CD4-positive, alpha-beta T cell (primary cell): Measurements from ENCODE around the gene CDK6. TPM values are rescaled to one million over a fixed set of nuclear protein-coding genes. Genes with fewer than 3 reads are reported as not detected.

Source experiments
- ATAC-seq: fragments of 200-7000 bp; cut with Tn5 transposase; one replicate; pipeline ENCODE4 v1.10.0; 2022; ENCODE audit warnings: mild to moderate bottlenecking; ENCODE audit not compliant: poor library complexity
- CTCF ChIA-PET: fragments of 350-600 bp; sonication (Branson Sonifier 250); formaldehyde crosslinking; loops from one replicate; lab custom pipeline; 2021; ENCODE audit warnings: antibody characterized with exemption, inconsistent platforms; lab: Charles Lee
- POLR2A ChIA-PET: fragments of 350-600 bp; sonication (Branson Sonifier 250); formaldehyde crosslinking; loops from one replicate; lab custom pipeline; 2021; ENCODE audit warnings: antibody characterized with exemption, inconsistent platforms; lab: Charles Lee
- DNase-seq, 14 experiments: peaks; one replicate each; pipeline ENCODE4 v3.0.0-alpha.2; 2013 to 2020; ENCODE audit warnings: mixed read lengths in 2 of 14
- H3K27ac ChIP-seq, 2 donors: one replicate each; pipeline versions ENCODE4 v1.5.1 to v1.7.0; 2013; ENCODE audit warnings: low read length in 2 of 2, low read depth in 1 of 2, mild to moderate bottlenecking in 1 of 2
- H3K27me3 ChIP-seq, 2 experiments: 1 replicate in 1 of 2; 2 replicates in 1 of 2; pipeline versions ENCODE4 v1.6.1 to v1.7.0; 2013; ENCODE audit warnings: low read length in 2 of 2, control low read depth in 1 of 2, mild to moderate bottlenecking in 1 of 2, moderate library complexity in 1 of 2; ENCODE audit not compliant: insufficient read depth in 2 of 2, control insufficient read depth in 1 of 2
- H3K36me3 ChIP-seq: one replicate; pipeline ENCODE4 v1.6.1; 2013; ENCODE audit warnings: low read length, control low read depth; ENCODE audit not compliant: insufficient read depth
- H3K4me1 ChIP-seq: one replicate; pipeline ENCODE4 v1.6.1; 2013; ENCODE audit warnings: low read length, control low read depth; ENCODE audit not compliant: insufficient read depth
- H3K4me3 ChIP-seq: one replicate; pipeline ENCODE4 v1.5.1; 2013; ENCODE audit warnings: mild to moderate bottlenecking, low read length, moderate library complexity
- H3K9me3 ChIP-seq, 2 experiments: 1 replicate in 1 of 2; 2 replicates in 1 of 2; pipeline versions ENCODE4 v1.6.1 to v1.7.0; 2013; ENCODE audit warnings: low read length in 2 of 2, mild to moderate bottlenecking in 2 of 2, control low read depth in 1 of 2, moderate library complexity in 1 of 2; ENCODE audit not compliant: control insufficient read depth in 1 of 2, insufficient read depth in 1 of 2
- H3K27ac Mint-ChIP-seq: one replicate; pipeline ENCODE4 v1.8.0; 2020; ENCODE audit warnings: mixed read lengths
- H3K27me3 Mint-ChIP-seq: one replicate; pipeline ENCODE4 v1.8.0; 2021; ENCODE audit warnings: mixed read lengths
- H3K36me3 Mint-ChIP-seq: one replicate; pipeline ENCODE4 v1.8.0; 2021; ENCODE audit warnings: low read depth, mixed read lengths
- H3K4me1 Mint-ChIP-seq: one replicate; pipeline ENCODE4 v1.8.0; 2021; ENCODE audit warnings: low read depth, mixed read lengths
- H3K4me3 Mint-ChIP-seq: one replicate; pipeline ENCODE4 v1.8.0; 2020; ENCODE audit warnings: mild to moderate bottlenecking, mixed read lengths
- H3K9me3 Mint-ChIP-seq: one replicate; pipeline ENCODE4 v1.8.0; 2020; ENCODE audit warnings: mixed read lengths
- intact Hi-C, 2 experiments: fragments of 100-400 bp; cut with DNase I in 1 of 2; cut with micrococcal nuclease in 1 of 2; formaldehyde crosslinking; loops; one replicate each; pipeline versions ENCODE4 v1.15.1 to v1.9.0; 2023 to 2025; cut with DNase I, micrococcal nuclease
- total RNA-seq, 174 experiments: library from RNA in 2 of 174; stranded (reverse) in 2 of 174; gene quantifications; one replicate each; pipeline ENCODE4 v1.2.3 and lab custom pipeline; 2021 to 2026
- TF ChIP-seq, protein P1 (sequence below): fragments of 200-600 bp; IDR thresholded peaks from one replicate; pipeline ENCODE4 v1.8.0; 2022; ENCODE audit warnings: antibody characterized with exemption, mild to moderate bottlenecking

The CDK6 gene
- total RNA-seq, 2 experiments from 2014 or later: 13.0 to 13.7 TPM

DNA sequence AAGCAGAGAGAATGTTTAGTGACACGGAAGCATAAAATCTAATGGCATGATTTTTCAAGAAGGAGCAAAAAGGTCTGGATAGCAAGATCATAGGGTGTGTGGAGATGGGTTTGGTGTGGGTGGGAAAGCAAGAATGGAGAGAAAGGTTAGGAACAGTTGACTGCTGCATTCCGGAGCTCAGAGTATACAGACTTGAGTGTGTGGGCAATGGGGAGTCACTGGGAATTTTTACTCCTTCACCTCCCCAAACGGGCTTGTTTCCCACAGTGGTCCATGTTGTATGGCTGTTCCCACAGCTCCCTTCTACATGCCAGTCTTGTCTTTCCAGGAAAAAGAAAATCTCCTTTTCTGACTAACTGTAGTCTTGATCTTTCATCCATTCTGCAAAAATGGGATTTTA, 122.1 kb downstream of the CDK6 start:
- POLR2A ChIA-PET: no interaction called here
- intact Hi-C loops: loop anchor here in 1 of 2 experiments (10.0 kb wide), 1 partner anchor 111 kb away; no protein-coding TSS in a partner anchor
- Mint-ChIP-seq H3K4me3 (no peak overlapping the region), H3K36me3 (no peaks in the 10 kb centered on the region), H3K27ac (no peak overlapping the region), H3K27me3 (no peaks in the 10 kb centered on the region), H3K9me3 (no peaks in the 10 kb centered on the region), H3K4me1 (peaks cover 18% of the 10 kb centered on the region)
- no peak overlapping the region for H3K4me3 ChIP-seq
- no peak overlapping the region for H3K27ac ChIP-seq
- H3K36me3 ChIP-seq: no peaks in the 10 kb centered on the region
- no peaks in the 10 kb centered on the region for H3K9me3 ChIP-seq
- peaks cover 13% of the 10 kb centered on the region for H3K4me1 ChIP-seq
- TF ChIP-seq, protein P1, sequence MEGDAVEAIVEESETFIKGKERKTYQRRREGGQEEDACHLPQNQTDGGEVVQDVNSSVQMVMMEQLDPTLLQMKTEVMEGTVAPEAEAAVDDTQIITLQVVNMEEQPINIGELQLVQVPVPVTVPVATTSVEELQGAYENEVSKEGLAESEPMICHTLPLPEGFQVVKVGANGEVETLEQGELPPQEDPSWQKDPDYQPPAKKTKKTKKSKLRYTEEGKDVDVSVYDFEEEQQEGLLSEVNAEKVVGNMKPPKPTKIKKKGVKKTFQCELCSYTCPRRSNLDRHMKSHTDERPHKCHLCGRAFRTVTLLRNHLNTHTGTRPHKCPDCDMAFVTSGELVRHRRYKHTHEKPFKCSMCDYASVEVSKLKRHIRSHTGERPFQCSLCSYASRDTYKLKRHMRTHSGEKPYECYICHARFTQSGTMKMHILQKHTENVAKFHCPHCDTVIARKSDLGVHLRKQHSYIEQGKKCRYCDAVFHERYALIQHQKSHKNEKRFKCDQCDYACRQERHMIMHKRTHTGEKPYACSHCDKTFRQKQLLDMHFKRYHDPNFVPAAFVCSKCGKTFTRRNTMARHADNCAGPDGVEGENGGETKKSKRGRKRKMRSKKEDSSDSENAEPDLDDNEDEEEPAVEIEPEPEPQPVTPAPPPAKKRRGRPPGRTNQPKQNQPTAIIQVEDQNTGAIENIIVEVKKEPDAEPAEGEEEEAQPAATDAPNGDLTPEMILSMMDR: no peak
- CTCF ChIA-PET: interaction anchor here (0.5 to 0.8 kb wide), 2 partner anchors 108 to 119 kb away, joined by 3 to 4 read pairs; no protein-coding TSS in a partner anchor
- DNase-seq: no peak
- no peaks in the 10 kb centered on the region for H3K27me3 ChIP-seq
- no peak for ATAC-seq

DNA sequence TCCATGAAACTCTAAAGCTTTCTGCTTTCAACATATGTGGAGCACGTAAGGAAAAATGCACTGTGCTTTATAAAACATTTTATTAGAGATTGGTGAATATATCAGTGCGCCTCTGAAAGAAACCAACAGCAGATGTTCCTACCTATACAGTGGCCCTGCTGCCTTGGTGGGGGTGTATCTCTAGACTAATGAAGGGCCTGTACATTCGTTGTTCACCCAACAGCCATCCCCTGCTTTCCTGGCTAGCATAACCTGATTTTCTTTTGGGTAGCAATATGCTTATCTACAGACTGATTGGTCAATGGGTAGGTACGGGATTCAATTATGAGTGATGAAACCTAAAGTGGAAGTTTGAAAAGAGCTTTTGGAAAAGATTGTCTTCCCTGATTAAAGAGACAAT, 126.5 kb downstream of the CDK6 start:
- intact Hi-C loops: loop anchor here in 1 of 2 experiments (10.0 kb wide), 1 partner anchor 115 kb away; no protein-coding TSS in a partner anchor
- Mint-ChIP-seq H3K4me3 (no peak overlapping the region), H3K27ac (no peak overlapping the region), H3K9me3 (no peaks in the 10 kb centered on the region), H3K27me3 (no peaks in the 10 kb centered on the region), H3K4me1 (peaks cover 5% of the 10 kb centered on the region), H3K36me3 (no peaks in the 10 kb centered on the region)
- ChIA-PET CTCF (no interaction called here), POLR2A (no interaction called here)
- no peak for DNase-seq
- Histone ChIP-seq H3K4me1 (no peaks in the 10 kb centered on the region), H3K27me3 (no peaks in the 10 kb centered on the region), H3K27ac (no peak overlapping the region), H3K36me3 (peaks cover 3% of the 10 kb centered on the region), H3K4me3 (no peak overlapping the region), H3K9me3 (no peaks in the 10 kb centered on the region)
- no peak for ATAC-seq
- TF ChIP-seq, protein P1: no peak

DNA sequence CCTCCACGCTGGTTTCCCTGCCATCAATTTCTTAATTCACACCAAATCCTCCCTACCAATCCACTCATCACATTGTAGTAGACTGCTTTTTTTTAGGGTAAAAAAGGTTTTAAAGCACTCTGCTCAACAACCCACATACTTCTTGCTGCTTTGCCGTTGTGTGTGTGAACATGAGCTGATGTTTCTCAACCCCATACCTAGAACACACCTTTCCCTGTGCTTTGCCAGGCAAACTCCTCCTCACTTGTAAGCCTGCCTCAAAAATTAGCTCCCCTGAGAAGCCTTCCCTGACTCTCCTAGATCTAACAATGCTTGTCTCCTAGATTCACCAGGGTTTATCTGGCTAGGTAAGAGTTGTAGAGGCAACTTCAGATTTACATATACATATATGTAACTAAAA, 127.2 kb downstream of the CDK6 start:
- intact Hi-C loops: no loop called here
- H3K4me1 ChIP-seq: no peaks in the 10 kb centered on the region
- H3K27ac Mint-ChIP-seq: no peak overlapping the region
- no peaks in the 10 kb centered on the region for H3K27me3 ChIP-seq
- ChIA-PET CTCF (no interaction called here), POLR2A (no interaction called here)
- H3K36me3 ChIP-seq: peaks cover 3% of the 10 kb centered on the region
- no peaks in the 10 kb centered on the region for H3K36me3 Mint-ChIP-seq
- H3K9me3 Mint-ChIP-seq: no peaks in the 10 kb centered on the region
- no peaks in the 10 kb centered on the region for H3K9me3 ChIP-seq
- DNase-seq: no peak
- no peak for ATAC-seq
- H3K27ac ChIP-seq: no peak overlapping the region
- no peak overlapping the region for H3K4me3 Mint-ChIP-seq
- peaks cover 5% of the 10 kb centered on the region for H3K4me1 Mint-ChIP-seq
- H3K27me3 Mint-ChIP-seq: no peaks in the 10 kb centered on the region
- H3K4me3 ChIP-seq: no peak overlapping the region
- TF ChIP-seq, protein P1: no peak
